ENCODE measurements around the gene EXTL1.
"Not testable (repeated sequence)": the region's sequence is repeated elsewhere in the genome, so short reads cannot be mapped to it uniquely, and the experiment has no call there.

Gene EXTL1

GRCh38 chr1:26021647-26022403, at the start of gene EXTL1:
Gene EXTL1 (plus strand): TSS chr1:26021775. CDS start chr1:26022647, 872 bp downstream.
- H3K27ac ChIP-seq, result peak within 1 kb of the TSS in 7 of 21 experiments; percentile 24 to 57 (median 30)
- peak within 1 kb of the TSS in 2 of 7 experiments; percentile 22 to 30 for H3K4me3 ChIP-seq

GRCh38 chr1:25971811-25972180, 49.8 kb upstream of the EXTL1 start:
- H3K27ac ChIP-seq, result peak overlapping the region in 5 of 21 experiments; percentile 16 to 67 (median 54)
- no peak overlapping the region for H3K4me3 ChIP-seq

- Histone ChIP-seq H3K4me3 (no peak overlapping the region), H3K27ac (no peak overlapping the region)
Observed at GRCh38 chr1:25973610-25974321, 47.8 kb upstream of the EXTL1 start.

DNA sequence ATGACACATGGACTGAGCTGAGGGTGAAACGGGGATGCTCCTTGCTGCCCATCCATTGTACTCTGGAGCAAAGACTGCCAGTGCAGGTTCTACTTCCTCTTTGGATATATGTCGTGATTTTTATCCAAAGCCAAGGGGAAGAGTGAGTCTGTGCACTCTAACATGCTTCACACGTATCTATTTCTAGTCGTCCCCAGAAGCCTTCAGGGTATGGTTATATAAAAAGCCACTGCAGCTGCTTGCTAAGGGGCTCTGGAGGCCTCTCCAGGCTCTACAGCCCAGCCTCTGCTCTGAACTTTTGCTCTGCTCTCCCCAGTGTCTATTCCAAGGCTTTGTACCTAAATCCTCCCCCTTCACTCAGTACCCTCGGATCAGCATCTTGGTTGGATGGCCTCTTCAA, 43.8 kb upstream of the EXTL1 start:
- Histone ChIP-seq H3K4me3 (no peak overlapping the region), H3K27ac (no peak overlapping the region)

DNA sequence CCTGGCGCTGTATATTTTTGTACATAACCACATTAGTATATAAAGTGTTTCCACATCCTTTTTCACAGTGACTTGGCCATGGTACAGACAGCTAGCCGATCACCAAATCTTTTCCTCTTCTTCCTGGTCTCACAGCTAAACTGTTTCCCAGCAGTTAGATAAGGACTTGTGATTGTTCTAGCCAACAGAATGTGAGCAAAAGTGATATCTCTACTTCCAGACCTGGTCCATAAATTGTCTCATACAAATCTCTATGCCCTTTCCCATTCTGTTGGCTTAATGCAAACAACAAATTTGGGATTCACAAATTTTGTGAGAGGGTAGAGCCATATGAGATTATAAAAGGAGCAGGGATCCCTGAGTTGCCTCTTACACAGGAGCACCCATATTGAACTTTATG, 43.2 kb upstream of the EXTL1 start:
- Histone ChIP-seq H3K4me3 (no peak overlapping the region), H3K27ac (no peak overlapping the region)

- H3K4me3 ChIP-seq, result no peak overlapping the region
- no peak overlapping the region for H3K27ac ChIP-seq
Observed at GRCh38 chr1:25979210-25979609, 42.4 kb upstream of the EXTL1 start.

- no peak overlapping the region for H3K4me3 ChIP-seq
- H3K27ac ChIP-seq, result no peak overlapping the region
Observed at GRCh38 chr1:25985171-25985570, 36.4 kb upstream of the EXTL1 start.

- no peak overlapping the region for H3K27ac ChIP-seq
- no peak overlapping the region for H3K4me3 ChIP-seq
Observed at GRCh38 chr1:25985670-25986069, 35.9 kb upstream of the EXTL1 start.

- H3K4me3 ChIP-seq, H3K27ac ChIP-seq: not testable (repeated sequence)
Observed at GRCh38 chr1:25986773-25987172, 34.8 kb upstream of the EXTL1 start.

DNA sequence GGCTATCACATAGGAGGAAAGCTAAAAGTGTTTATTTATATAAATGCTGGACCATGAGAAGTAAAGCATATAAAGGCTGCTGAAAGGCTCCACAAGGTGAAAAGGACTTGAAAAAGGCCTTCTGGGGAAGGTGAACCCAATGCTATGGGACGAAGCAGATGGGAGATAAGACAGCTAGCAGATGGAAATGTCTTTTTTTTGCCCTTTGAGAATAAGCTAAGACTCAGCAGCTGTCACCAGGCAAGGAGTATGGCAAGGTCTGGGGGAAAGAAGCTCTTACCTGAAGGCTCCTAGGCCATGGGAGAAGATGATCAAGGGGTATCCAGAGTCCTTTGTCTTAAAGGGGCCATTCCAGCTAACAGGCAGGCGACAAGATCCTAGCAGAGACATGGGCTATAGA, 33.6 kb upstream of the EXTL1 start:
- Histone ChIP-seq H3K4me3 (no peak overlapping the region), H3K27ac (no peak overlapping the region)

DNA sequence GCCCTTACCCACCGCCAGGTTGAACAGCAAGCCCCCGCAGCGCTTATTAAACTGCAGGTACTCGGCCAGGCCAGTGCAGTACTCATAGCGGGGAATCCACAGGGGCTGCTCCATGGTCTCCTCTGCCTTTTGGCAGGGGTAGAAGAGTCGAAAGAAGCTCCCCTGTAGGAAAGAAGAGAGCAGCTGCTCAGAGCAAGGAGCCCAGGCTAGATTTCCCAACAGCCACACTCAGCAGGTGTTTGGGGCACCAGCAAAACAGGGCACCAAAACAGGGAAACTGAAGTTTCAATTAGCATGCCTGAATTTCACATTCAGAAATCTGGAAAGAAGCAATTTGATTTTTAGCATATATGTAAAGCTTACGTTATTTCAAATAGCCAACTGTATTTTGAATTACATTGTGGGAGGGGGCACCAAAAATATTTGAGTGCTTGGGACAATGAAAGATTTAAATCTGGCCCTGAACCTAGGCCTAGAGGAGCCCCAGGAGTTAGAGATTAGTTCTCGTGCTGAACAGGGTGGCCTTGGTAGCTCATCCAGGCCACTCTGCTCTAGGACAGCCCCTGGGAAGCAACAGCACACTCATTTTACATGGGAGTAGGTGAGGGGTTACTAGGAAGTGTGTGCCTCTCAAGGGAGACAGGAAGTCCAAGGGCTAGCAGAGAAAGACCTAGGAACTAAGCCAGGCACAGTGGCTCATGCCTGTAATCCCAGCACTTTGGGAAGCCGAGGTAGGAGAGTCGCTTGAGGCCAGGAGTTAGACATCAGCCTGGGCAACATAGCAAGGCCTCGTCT, 31.9 kb upstream of the EXTL1 start:
- peak overlapping the region in 10 of 21 experiments; percentile 13 to 89 (median 62) for H3K27ac ChIP-seq
- H3K4me3 ChIP-seq, result peak overlapping the region in 2 of 7 experiments; percentile 13 to 19

- H3K27ac ChIP-seq, result peak overlapping the region in 12 of 21 experiments; percentile 0 to 89 (median 56)
- H3K4me3 ChIP-seq, result peak overlapping the region in 4 of 7 experiments; percentile 13 to 21 (median 16)
Observed at GRCh38 chr1:25990251-25990650, 31.3 kb upstream of the EXTL1 start.

DNA sequence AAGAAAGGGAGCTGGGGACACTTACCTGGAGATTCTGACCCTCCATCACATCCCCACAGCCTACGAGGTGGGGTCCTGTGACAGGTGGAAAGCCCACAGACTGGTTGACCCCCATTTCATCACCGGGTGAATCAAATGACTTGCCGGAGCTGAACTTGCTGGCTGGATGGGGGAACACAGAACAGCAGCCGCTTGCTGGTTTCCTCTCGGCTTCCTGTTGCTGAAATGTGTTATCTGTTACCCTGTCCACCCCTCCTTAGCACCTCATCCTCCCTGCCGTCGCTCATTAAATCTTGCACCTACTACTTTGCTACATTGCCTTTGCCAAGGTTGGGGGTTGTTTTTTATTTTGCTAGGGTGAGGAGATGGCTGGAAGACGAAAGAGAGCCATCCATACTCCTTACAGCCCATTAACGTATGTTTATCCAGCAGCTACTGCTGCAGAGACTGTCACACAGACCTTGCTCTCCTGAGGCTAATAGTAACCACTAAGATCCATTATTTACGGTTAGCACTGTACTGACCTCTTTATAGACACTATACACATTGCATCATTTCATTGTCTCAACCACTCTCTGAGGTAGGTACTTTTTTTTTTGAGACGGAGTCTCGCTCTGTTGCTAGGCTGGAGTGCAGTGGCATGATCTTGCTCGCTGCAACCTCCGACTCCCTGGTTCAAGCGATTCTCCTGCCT, 30.7 kb upstream of the EXTL1 start:
- H3K4me3 ChIP-seq, result peak overlapping the region in 4 of 7 experiments; percentile 13 to 21 (median 16)
- H3K27ac ChIP-seq, result peak overlapping the region in 11 of 21 experiments; percentile 0 to 89 (median 61)

DNA sequence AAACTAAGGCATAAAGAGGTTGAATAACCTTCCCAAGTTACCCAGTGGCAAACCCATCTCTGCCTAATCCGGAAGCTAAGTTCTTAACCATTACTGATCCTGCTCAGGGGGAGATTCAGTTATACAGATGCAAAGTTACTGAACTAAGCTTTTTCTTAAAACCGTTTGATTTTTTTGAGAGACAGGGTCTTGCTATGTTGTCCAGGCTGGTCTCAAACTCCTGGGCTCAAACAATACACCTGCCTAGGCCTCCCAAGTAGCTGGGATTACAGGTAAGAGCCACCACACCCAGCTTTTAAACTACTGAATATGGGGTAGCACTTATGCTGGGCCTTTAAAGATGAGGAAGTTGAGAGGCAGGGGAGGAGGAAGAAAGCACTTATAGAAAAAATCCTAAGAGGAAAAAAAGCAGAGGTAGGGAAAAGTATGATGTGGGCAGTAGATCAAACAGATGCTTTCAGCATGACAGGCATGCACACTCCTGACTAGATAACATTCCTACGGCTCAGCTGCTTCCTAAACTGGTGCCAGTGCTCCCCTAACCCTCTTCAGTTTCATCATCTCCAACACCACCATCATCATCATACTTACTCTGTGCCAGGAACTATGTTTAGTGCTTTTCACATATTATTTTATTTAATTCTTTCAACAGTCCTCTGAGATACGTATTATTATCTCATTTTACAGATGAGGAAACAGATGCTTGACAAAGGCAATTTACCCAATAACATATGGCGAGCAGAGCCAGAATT, 29.5 kb upstream of the EXTL1 start:
- Histone ChIP-seq H3K27ac (no peak overlapping the region), H3K4me3 (no peak overlapping the region)

DNA sequence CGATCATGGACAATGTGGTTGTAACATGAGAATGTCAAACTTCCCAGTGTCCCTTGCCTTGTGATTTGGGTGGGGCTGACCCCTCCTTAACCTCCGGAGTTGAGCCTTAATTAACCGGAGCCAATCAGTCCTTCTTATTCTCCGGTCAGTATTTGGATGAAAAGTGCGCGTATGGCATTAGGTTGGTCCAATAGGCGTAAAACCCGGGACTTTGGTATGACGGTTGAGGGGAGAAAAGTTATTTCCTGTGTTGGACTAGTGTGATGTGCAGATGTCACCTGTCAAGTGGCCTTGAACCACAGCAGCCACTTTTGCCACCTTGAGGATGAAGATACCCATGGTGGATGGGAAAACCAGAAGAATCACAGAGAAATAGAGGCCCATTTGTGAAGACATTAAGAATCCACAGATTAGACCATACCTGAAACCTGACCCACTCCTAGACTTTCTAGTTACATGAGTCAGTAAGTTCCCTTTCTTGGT, 28.8 kb upstream of the EXTL1 start:
- Histone ChIP-seq H3K27ac (no peak overlapping the region), H3K4me3 (no peak overlapping the region)

DNA sequence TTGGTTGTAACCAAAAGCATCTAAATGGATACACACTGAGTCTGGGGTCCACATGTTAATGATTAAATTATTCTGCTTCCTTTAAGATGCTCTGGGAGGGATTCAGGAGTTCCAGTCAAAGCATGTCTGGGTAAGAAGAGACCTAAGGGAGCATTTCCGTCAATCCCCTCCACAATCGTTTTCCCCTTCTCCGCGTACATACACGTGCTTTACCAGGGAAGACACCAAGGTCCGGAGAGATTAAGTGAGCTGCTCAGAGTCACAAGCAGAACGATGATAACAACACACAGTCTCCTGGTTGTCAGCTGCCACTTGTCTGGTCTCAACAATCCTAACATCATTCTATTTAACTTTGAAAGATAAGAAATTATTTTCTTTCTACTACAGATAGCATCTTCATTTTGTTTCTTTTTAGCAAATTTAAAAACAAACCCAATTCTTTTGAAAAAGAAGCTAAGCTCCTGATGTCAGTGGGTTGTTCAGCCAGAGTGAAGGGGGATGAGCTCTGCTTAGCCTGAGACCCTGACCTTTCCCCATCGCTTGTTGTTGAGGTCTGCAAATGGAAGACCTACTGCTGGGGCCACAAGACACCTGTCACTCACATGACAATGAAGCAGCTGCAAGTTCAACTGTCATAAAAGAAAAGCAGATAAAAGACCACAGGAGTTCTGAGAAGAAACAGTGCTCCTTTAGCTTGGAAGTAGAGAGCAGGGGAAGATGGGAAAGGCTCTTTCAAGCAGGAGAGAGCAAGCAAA, 28.2 kb upstream of the EXTL1 start:
- Histone ChIP-seq H3K27ac (peak overlapping the region in 1 of 21 experiments; percentile 16), H3K4me3 (no peak overlapping the region)

DNA sequence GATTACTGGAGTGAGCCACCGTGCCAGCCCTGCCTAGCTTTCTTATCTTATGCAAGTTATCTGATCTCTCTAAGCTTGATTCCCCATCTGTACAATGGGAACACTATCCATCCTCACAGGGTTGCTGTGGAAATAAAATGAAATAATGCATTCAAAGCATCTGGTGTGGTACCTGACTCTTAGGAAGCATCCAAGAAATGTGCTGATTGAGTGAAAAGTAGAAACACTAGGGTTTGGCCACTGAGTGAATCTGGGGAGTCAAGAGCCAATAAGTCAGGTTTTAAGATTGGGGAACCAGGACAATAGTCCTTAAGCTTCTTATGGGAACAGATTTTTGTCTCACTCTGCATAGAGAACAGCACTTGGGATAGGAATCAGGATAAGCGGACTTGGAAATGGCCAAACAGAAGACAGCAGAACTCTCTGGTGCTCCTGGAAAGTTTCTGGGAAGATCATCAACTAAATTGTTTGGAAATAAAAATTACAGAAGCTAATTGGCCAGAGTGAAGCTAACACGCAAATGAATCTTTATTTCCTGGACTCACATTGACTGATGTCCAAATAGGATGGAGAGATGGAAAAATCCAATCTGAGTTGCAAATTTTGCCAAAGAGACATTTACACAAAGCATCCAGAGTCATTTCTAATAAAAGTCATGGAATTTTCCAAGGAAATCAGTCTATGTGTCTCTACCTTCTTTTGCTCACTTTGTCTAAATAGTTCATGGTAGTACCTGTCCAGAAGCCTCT, 27.0 kb upstream of the EXTL1 start:
- H3K27ac ChIP-seq, result no peak overlapping the region
- H3K4me3 ChIP-seq, result no peak overlapping the region
